Measurements from ENCODE around the gene KRT79. TPM values are rescaled to one million over a fixed set of nuclear protein-coding genes. Genes with fewer than 3 reads are reported as not detected.
"Not testable (repeated sequence)": the region's sequence is repeated elsewhere in the genome, so short reads cannot be mapped to it uniquely, and the experiment has no call there.

Gene KRT79
- total RNA-seq, 1 donor from 2014 or later = not detected

DNA sequence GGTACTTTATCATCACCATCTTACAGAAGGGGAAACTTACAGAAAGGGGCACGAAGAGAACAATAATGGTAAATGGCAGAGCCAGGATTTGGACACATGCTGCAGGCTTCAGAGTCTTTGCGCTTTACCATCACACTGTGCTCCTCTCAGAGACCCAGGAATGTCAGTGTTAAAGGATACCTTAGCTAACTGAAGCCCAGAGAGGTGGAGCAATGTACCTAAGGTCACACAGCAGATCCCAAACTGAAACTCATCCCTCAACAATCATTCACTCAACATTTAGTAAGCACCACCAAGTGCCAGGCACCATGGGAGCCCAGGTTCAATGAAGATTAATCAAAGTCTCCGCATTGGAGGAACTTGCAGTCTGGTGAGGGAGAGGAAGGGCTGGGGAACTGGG is 22.7 kb upstream of the KRT79 start:
- Mint-ChIP-seq H3K36me3 (no peaks in the 10 kb centered on the region), H3K27me3 (ENCODE audit: low read depth) (peaks cover 35% of the 10 kb centered on the region), H3K9me3 (peaks cover 6% of the 10 kb centered on the region), H3K4me1 (peaks cover 5% of the 10 kb centered on the region), H3K4me3 (no peak overlapping the region), H3K27ac (no peak overlapping the region)
- TF ChIP-seq, protein P1, sequence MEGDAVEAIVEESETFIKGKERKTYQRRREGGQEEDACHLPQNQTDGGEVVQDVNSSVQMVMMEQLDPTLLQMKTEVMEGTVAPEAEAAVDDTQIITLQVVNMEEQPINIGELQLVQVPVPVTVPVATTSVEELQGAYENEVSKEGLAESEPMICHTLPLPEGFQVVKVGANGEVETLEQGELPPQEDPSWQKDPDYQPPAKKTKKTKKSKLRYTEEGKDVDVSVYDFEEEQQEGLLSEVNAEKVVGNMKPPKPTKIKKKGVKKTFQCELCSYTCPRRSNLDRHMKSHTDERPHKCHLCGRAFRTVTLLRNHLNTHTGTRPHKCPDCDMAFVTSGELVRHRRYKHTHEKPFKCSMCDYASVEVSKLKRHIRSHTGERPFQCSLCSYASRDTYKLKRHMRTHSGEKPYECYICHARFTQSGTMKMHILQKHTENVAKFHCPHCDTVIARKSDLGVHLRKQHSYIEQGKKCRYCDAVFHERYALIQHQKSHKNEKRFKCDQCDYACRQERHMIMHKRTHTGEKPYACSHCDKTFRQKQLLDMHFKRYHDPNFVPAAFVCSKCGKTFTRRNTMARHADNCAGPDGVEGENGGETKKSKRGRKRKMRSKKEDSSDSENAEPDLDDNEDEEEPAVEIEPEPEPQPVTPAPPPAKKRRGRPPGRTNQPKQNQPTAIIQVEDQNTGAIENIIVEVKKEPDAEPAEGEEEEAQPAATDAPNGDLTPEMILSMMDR (IDR thresholded peaks at IDR 0.05; ENCODE audit: unreplicated experiment) = no peak
- no peak for DNase-seq (ENCODE audit: low spot score in 2 of 2, unreplicated experiment in 2 of 2)

DNA sequence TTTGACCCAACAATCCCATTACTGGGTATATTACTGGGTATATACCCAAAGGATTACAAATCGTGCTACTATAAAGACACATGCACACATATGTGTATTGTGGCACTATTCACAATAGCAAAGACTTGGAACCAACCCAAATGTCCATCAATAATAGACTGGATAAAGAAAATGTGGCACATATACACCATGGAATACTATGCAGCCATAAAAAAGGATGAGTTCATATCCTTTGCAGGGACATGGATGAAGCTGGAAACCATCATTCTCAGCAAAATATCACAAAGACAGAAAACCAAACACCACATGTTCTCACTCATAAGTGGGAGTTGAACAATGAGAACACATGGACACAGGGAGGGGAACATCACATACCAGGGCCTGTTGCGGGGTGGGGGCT is 22.0 kb upstream of the KRT79 start:
- not testable (repeated sequence) for DNase-seq (ENCODE audit: low spot score in 2 of 2, unreplicated experiment in 2 of 2); H3K27ac Mint-ChIP-seq; H3K9me3 Mint-ChIP-seq; H3K4me3 Mint-ChIP-seq; H3K4me1 Mint-ChIP-seq; H3K36me3 Mint-ChIP-seq
- H3K27me3 Mint-ChIP-seq (ENCODE audit: low read depth) = peaks cover 42% of the 10 kb centered on the region

DNA sequence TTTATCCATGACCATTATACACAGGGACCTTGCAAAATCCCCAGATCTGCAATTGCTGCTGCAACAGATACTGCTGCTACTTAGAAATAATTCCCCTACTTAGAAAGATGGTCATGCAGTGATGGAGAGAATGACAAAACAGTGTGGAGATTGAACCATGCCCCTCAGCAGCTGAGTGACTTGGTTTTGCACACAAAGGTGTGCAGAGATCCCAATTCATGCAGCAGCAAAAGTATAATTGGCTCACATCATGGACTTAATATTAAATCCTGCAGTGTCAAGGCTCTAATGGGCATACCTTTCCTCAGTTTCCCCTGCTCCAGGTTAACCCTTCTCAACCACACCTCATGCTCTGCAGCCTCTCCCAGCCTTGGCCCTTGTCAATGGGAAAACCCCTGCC is 17.7 kb upstream of the KRT79 start:
- no peak for DNase-seq (ENCODE audit: low spot score in 2 of 2, unreplicated experiment in 2 of 2)
- Mint-ChIP-seq H3K9me3 (peaks cover 6% of the 10 kb centered on the region), H3K27me3 (ENCODE audit: low read depth) (peaks cover 53% of the 10 kb centered on the region), H3K4me1 (peaks cover 6% of the 10 kb centered on the region), H3K36me3 (no peaks in the 10 kb centered on the region), H3K27ac (no peak overlapping the region), H3K4me3 (no peak overlapping the region)
- TF ChIP-seq, protein P1 (IDR thresholded peaks at IDR 0.05; ENCODE audit: unreplicated experiment) = no peak

DNA sequence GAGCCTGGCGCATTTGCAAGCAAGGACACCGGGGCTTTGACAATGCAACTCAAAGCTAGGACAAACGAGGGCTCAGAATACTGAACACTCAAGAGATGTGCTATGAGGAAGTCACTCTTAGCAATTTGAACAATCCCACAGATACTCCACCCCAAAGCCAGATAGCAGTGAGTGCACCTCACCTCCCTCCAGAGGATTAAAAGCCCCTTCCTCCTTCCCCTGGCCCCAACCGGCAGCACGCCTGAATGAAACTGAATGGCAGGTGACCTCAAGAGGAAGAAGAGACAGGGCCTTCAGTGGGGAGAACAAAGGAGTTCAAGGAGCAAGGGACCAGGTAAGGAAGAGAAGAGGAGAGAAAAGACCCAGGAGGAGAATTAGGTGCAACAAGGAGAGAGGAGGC is 16.6 kb upstream of the KRT79 start:
- DNase-seq (ENCODE audit: low spot score in 2 of 2, unreplicated experiment in 2 of 2) = no peak
- Mint-ChIP-seq H3K9me3 (peaks cover 4% of the 10 kb centered on the region), H3K4me1 (peaks cover 6% of the 10 kb centered on the region), H3K4me3 (no peak overlapping the region), H3K27me3 (ENCODE audit: low read depth) (peaks cover 58% of the 10 kb centered on the region), H3K27ac (no peak overlapping the region), H3K36me3 (no peaks in the 10 kb centered on the region)
- TF ChIP-seq, protein P1 (IDR thresholded peaks at IDR 0.05; ENCODE audit: unreplicated experiment) = no peak

DNA sequence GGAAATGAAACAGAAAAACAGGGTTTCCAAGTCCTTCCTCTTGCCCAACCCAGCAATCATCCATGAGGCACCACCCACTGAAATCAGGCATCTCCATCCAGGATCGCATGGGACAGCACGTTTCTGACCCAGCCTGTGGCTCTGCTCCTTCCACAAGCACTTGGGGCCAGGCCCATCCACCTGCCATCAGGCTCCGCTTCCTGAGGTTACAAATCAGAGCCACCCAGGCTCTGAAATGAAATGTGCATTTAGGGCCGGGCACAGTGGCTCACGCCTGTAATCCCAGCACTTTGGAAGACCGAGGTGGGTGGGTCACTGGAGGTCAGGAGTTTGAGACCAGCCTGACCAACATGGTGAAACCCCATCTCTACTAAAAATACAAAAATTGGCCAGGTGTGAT is 15.4 kb upstream of the KRT79 start:
- TF ChIP-seq, protein P1 (IDR thresholded peaks at IDR 0.05; ENCODE audit: unreplicated experiment) = no peak
- no peak for DNase-seq (ENCODE audit: low spot score in 2 of 2, unreplicated experiment in 2 of 2)
- H3K27ac Mint-ChIP-seq = no peak overlapping the region
- no peaks in the 10 kb centered on the region for H3K36me3 Mint-ChIP-seq
- no peaks in the 10 kb centered on the region for H3K9me3 Mint-ChIP-seq
- H3K27me3 Mint-ChIP-seq (ENCODE audit: low read depth) = peaks cover 52% of the 10 kb centered on the region
- peaks cover 6% of the 10 kb centered on the region for H3K4me1 Mint-ChIP-seq
- no peak overlapping the region for H3K4me3 Mint-ChIP-seq

DNA sequence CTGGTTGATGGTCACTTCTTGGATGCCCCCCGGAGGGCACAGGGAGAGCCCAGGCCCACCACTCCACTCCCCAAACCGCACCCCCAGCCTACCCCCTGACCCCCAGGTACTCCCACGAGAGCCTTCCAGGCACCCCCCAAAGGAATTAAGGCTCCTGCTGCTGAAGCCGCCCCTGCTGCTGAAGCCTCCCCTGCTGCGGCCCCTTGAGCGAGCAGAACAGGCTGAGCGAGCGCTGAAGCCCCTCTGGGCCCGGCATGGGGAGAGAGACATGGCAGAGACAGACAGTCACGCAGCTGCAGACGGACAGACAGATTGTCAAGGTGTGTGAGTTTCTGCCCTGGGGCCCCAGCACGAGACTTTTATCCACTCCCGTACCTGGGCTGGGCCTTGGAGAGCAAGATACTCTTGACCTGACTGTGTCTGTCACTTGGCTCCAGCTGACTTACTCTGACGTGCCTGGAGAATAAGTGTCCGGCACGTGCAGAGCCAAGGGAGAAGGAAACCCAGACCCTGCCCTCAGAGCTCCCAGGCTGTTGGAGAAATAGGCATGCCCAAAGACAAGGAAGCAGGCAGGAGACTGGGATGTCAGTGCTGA is 14.6 kb upstream of the KRT79 start, which contains the start of gene KRT78:
KRT78 (minus strand) TSS at position 334 of the 595 bp plus-strand sequence; CDS start at position 270, 64 bp downstream.
- Mint-ChIP-seq H3K27me3 (ENCODE audit: low read depth) (peaks cover 47% of the 10 kb centered on the region), H3K36me3 (no peaks in the 10 kb centered on the region), H3K27ac (no peak within 1 kb of the TSS), H3K4me1 (peaks cover 6% of the 10 kb centered on the region), H3K4me3 (no peak within 1 kb of the TSS), H3K9me3 (no peaks in the 10 kb centered on the region)
- TF ChIP-seq, protein P1 (IDR thresholded peaks at IDR 0.05; ENCODE audit: unreplicated experiment) = no peak
- DNase-seq (ENCODE audit: low spot score in 2 of 2, unreplicated experiment in 2 of 2) = no peak
